Measurements from ENCODE around the gene CAMKMT. TPM values are rescaled to one million over a fixed set of nuclear protein-coding genes. Genes with fewer than 3 reads are reported as not detected.
"Not testable (repeated sequence)": the region's sequence is repeated elsewhere in the genome, so short reads cannot be mapped to it uniquely, and the experiment has no call there.

CAMKMT gene
- polyA plus RNA-seq, 3 donors: 4.7 to 7.8 (median 7.0) TPM

GRCh38 chr2:44582363-44583008 lies 220.7 kb downstream of the CAMKMT start:
- intact Hi-C loops (cut with micrococcal nuclease): no loop called here
- H3K4me3 ChIP-seq (replicated peaks in 1 of 3; ENCODE audit: low read depth in 2 of 3, low read length in 3 of 3): no peak overlapping the region
- H3K27ac Mint-ChIP-seq: no peak overlapping the region
- H3K79me2 ChIP-seq (ENCODE audit: insufficient read depth, low read length): no peaks in the 10 kb centered on the region
- H3K36me3 Mint-ChIP-seq: no peaks in the 10 kb centered on the region
- H3K27me3 ChIP-seq (ENCODE audit: control insufficient read depth in 2 of 2, insufficient read depth in 2 of 2, low read length in 2 of 2): no peaks in the 10 kb centered on the region
- no peak overlapping the region for H2AFZ ChIP-seq (ENCODE audit: insufficient read depth, low read depth, low read length, poor library complexity, severe bottlenecking)
- H4K20me1 ChIP-seq (ENCODE audit: insufficient read depth, low read length): no peaks in the 10 kb centered on the region
- no peaks in the 10 kb centered on the region for H3K36me3 ChIP-seq (replicated peaks in 1 of 2; ENCODE audit: control insufficient read depth in 1 of 2, insufficient read depth in 2 of 2, low read length in 2 of 2)
- peaks cover 29% of the 10 kb centered on the region for H3K4me1 Mint-ChIP-seq
- WGBS (ENCODE audit: insufficient coverage): no CpG with 5 or more reads among the region's 3 CpGs
- H3K4me2 ChIP-seq (replicated peaks; ENCODE audit: extremely low read depth, low read length, poor library complexity, severe bottlenecking): no peak overlapping the region
- H3K27ac ChIP-seq (ENCODE audit: low read depth in 1 of 2, low read length in 2 of 2): no peak overlapping the region
- H3K27me3 Mint-ChIP-seq (ENCODE audit: low read depth in 3 of 3): peaks cover 0 to 1% (median 0%) of the 10 kb centered on the region in 3 donors
- DNase-seq: no peak
- peaks cover 21% of the 10 kb centered on the region in 2 donors for H3K4me1 ChIP-seq (ENCODE audit: control insufficient read depth in 1 of 2, insufficient read depth in 2 of 2, low read length in 2 of 2)
- no peak overlapping the region for H3K9ac ChIP-seq (ENCODE audit: insufficient read depth, low read length, poor library complexity, severe bottlenecking)
- H3K9me3 Mint-ChIP-seq: no peaks in the 10 kb centered on the region
- H3K9me3 ChIP-seq (replicated peaks in 1 of 2; ENCODE audit: control insufficient read depth in 1 of 2, insufficient read depth in 1 of 2, low read length in 2 of 2): no peaks in the 10 kb centered on the region
- H3K4me3 Mint-ChIP-seq: no peak overlapping the region
- TF ChIP-seq, protein P1, sequence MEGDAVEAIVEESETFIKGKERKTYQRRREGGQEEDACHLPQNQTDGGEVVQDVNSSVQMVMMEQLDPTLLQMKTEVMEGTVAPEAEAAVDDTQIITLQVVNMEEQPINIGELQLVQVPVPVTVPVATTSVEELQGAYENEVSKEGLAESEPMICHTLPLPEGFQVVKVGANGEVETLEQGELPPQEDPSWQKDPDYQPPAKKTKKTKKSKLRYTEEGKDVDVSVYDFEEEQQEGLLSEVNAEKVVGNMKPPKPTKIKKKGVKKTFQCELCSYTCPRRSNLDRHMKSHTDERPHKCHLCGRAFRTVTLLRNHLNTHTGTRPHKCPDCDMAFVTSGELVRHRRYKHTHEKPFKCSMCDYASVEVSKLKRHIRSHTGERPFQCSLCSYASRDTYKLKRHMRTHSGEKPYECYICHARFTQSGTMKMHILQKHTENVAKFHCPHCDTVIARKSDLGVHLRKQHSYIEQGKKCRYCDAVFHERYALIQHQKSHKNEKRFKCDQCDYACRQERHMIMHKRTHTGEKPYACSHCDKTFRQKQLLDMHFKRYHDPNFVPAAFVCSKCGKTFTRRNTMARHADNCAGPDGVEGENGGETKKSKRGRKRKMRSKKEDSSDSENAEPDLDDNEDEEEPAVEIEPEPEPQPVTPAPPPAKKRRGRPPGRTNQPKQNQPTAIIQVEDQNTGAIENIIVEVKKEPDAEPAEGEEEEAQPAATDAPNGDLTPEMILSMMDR (IDR thresholded peaks at IDR 0.05): no peak

GRCh38 chr2:44595615-44596014 lies 233.9 kb downstream of the CAMKMT start:
- intact Hi-C loops (cut with micrococcal nuclease): not testable (repeated sequence)

More at GRCh38 chr2:44595615-44596014, 233.9 kb downstream of the CAMKMT start:
- H3K27ac ChIP-seq (ENCODE audit: low read depth in 1 of 2, low read length in 2 of 2); H3K27me3 ChIP-seq (ENCODE audit: control insufficient read depth in 2 of 2, insufficient read depth in 2 of 2, low read length in 2 of 2); H3K4me1 Mint-ChIP-seq; H3K79me2 ChIP-seq (ENCODE audit: insufficient read depth, low read length); H3K9me3 ChIP-seq (replicated peaks in 1 of 2; ENCODE audit: control insufficient read depth in 1 of 2, insufficient read depth in 1 of 2, low read length in 2 of 2); H3K4me1 ChIP-seq (ENCODE audit: control insufficient read depth in 1 of 2, insufficient read depth in 2 of 2, low read length in 2 of 2); H3K4me3 ChIP-seq (replicated peaks in 1 of 3; ENCODE audit: low read depth in 2 of 3, low read length in 3 of 3); H3K27me3 Mint-ChIP-seq (ENCODE audit: low read depth in 3 of 3); H3K4me3 Mint-ChIP-seq; H3K36me3 Mint-ChIP-seq; H3K4me2 ChIP-seq (replicated peaks; ENCODE audit: extremely low read depth, low read length, poor library complexity, severe bottlenecking); H3K9me3 Mint-ChIP-seq; H3K9ac ChIP-seq (ENCODE audit: insufficient read depth, low read length, poor library complexity, severe bottlenecking); H4K20me1 ChIP-seq (ENCODE audit: insufficient read depth, low read length); H3K27ac Mint-ChIP-seq; DNase-seq; H3K36me3 ChIP-seq (replicated peaks in 1 of 2; ENCODE audit: control insufficient read depth in 1 of 2, insufficient read depth in 2 of 2, low read length in 2 of 2); H2AFZ ChIP-seq (ENCODE audit: insufficient read depth, low read depth, low read length, poor library complexity, severe bottlenecking): not testable (repeated sequence)
- no CpG with 5 or more reads among the region's 2 CpGs for WGBS (ENCODE audit: insufficient coverage)
